Panc1 (cell line): Measurements from ENCODE around the gene KDM3B. TPM values are rescaled to one million over a fixed set of nuclear protein-coding genes. Genes with fewer than 3 reads are reported as not detected.

Experiments used
- ATAC-seq: fragments of 200-7000 bp; cut with Tn5 transposase; 2 replicates; pipeline ENCODE4 v1.9.1; 2020; ENCODE audit warnings: mild to moderate bottlenecking, moderate library complexity
- BruUV-seq: library from RNA; stranded (reverse); fragments of 400-500 nt; replicated peaks from 2 replicates; lab custom pipeline; 2021; lab: Mats Ljungman, UMichigan
- CTCF ChIA-PET: fragments of 300-600 bp; sonication (Branson Sonifier 250); formaldehyde crosslinking; loops from one replicate; lab custom pipeline; 2022; ENCODE audit warnings: antibody characterized with exemption; lab: Charles Lee
- POLR2A ChIA-PET: fragments of 300-600 bp; sonication (Branson Sonifier 250); formaldehyde crosslinking; loops from one replicate; lab custom pipeline; 2022; ENCODE audit warnings: antibody characterized with exemption; lab: Charles Lee
- DNase-seq: peaks from one replicate; pipeline ENCODE4 v3.0.0-alpha.2; 2010; ENCODE audit warnings: low read depth, low spot score
- H3K27ac ChIP-seq: 2 replicates; pipeline ENCODE4 v1.5.1; 2011; ENCODE audit warnings: mild to moderate bottlenecking, low read length, inconsistent platforms
- H3K27me3 ChIP-seq: fragments of 200-500 bp; sonication (Bioruptor generic); 2 replicates; pipeline ENCODE4 v1.6.0; 2014; ENCODE audit warnings: low read length, inconsistent platforms; ENCODE audit not compliant: control insufficient read depth, insufficient read depth
- H3K36me3 ChIP-seq: fragments of 200-500 bp; sonication (Bioruptor generic); 2 replicates; pipeline ENCODE4 v1.5.1; 2014; ENCODE audit warnings: inconsistent platforms, mild to moderate bottlenecking, low read length, moderate library complexity; ENCODE audit not compliant: control insufficient read depth, insufficient read depth
- H3K4me1 ChIP-seq: 2 replicates; pipeline ENCODE4 v1.5.1; 2011; ENCODE audit warnings: inconsistent platforms, mild to moderate bottlenecking, low read length, moderate library complexity; ENCODE audit not compliant: control insufficient read depth, insufficient read depth
- H3K4me3 ChIP-seq, 2 experiments: 2 replicates each; pipeline ENCODE4 v1.5.1; 2011 to 2012; ENCODE audit warnings: low read depth in 2 of 2, low read length in 2 of 2, mild to moderate bottlenecking in 2 of 2, inconsistent platforms in 1 of 2, moderate library complexity in 1 of 2
- H3K9me3 ChIP-seq: fragments of 200-500 bp; sonication (Bioruptor generic); 2 replicates; pipeline ENCODE4 v1.5.1; 2014; ENCODE audit warnings: low read depth, mild to moderate bottlenecking, inconsistent platforms, low read length, moderate library complexity; ENCODE audit not compliant: control insufficient read depth, insufficient read depth
- POLR2AphosphoS5 ChIP-seq: IDR thresholded peaks from 2 replicates; pipeline ENCODE4 v1.6.1; 2012; ENCODE audit warnings: mild to moderate bottlenecking, low read depth, low read length, moderate library complexity
- SIN3A ChIP-seq: IDR thresholded peaks from 2 replicates; pipeline ENCODE4 v1.6.1; 2012; ENCODE audit warnings: low read depth, mild to moderate bottlenecking, low read length, moderate library complexity, borderline replicate concordance; ENCODE audit not compliant: insufficient read depth
- TCF7L2 ChIP-seq: IDR thresholded peaks from 2 replicates; pipeline ENCODE4 v1.6.1; 2011; ENCODE audit warnings: mild to moderate bottlenecking, low read depth, low read length, inconsistent platforms
- in situ Hi-C: cut with HindIII; loops from 2 replicates; pipeline ENCODE4 v1.10.0; 2016; ENCODE audit warnings: low sequenced_read_pairs, low pct_unique_long_range_greater_than_20kb
- intact Hi-C: fragments of 100-400 bp; cut with micrococcal nuclease; formaldehyde crosslinking; loops from one replicate; pipeline ENCODE4 v1.10.0; 2022; ENCODE audit not compliant: unreplicated experiment
- total RNA-seq: library from RNA; stranded (reverse); gene quantifications from one replicate; pipeline ENCODE4 v1.2.1, GENCODE V29; 2021; ENCODE audit not compliant: unreplicated experiment
- TF ChIP-seq, protein P1 (sequence below), 2 experiments: IDR thresholded peaks; 2 replicates each; pipeline ENCODE4 v1.6.1; 2011 to 2012; ENCODE audit warnings: low read depth in 2 of 2, control low read depth in 1 of 2, low read length in 1 of 2, mild to moderate bottlenecking in 1 of 2, moderate library complexity in 1 of 2; ENCODE audit not compliant: insufficient read depth in 1 of 2
- TF ChIP-seq, protein P2 (sequence below): fragments of 450-650 bp; IDR thresholded peaks from 2 replicates; pipeline ENCODE4 v1.5.1; 2017; ENCODE audit warnings: mild to moderate bottlenecking

Gene KDM3B
- total RNA-seq, 1 experiment from 2014 or later: 65.0 TPM

DNA sequence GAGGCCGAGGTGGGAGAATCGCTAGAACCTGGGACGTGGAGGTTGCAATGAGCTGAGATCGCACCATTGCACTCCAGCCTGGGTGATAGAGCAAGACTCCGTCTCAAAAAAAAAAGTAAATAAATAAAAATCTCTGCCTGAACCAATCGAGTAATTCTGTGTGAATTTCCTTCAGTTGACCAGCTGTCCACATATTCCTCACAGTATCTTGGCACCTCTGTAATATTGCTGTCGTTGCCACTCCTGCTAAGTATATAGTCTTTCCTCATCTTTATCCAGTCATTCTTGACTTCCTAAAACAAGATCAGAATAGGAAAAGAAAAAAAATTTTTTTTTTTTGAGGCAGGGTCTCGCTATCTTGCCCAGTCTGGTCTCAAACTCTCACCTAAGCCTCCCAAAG, 29.9 kb downstream of the KDM3B start:
- Histone ChIP-seq H3K27ac (no peak overlapping the region), H3K4me3 (no peak overlapping the region), H3K27me3 (no peaks in the 10 kb centered on the region), H3K9me3 (no peaks in the 10 kb centered on the region), H3K4me1 (no peaks in the 10 kb centered on the region), H3K36me3 (peaks cover 33% of the 10 kb centered on the region)
- DNase-seq (no peak), ATAC-seq (no peak)
- ChIA-PET POLR2A (interaction anchor here (0.7 kb wide), 1 partner anchor 160 kb away, joined by 4 read pairs; no protein-coding TSS in a partner anchor), CTCF (interaction anchor here (0.7 kb wide), 1 partner anchor 230 kb away, joined by 3 read pairs; no protein-coding TSS in a partner anchor)
- TF ChIP-seq TCF7L2: no peak
- no peak for TF ChIP-seq SIN3A
- TF ChIP-seq POLR2AphosphoS5: no peak
- TF ChIP-seq, protein P1, sequence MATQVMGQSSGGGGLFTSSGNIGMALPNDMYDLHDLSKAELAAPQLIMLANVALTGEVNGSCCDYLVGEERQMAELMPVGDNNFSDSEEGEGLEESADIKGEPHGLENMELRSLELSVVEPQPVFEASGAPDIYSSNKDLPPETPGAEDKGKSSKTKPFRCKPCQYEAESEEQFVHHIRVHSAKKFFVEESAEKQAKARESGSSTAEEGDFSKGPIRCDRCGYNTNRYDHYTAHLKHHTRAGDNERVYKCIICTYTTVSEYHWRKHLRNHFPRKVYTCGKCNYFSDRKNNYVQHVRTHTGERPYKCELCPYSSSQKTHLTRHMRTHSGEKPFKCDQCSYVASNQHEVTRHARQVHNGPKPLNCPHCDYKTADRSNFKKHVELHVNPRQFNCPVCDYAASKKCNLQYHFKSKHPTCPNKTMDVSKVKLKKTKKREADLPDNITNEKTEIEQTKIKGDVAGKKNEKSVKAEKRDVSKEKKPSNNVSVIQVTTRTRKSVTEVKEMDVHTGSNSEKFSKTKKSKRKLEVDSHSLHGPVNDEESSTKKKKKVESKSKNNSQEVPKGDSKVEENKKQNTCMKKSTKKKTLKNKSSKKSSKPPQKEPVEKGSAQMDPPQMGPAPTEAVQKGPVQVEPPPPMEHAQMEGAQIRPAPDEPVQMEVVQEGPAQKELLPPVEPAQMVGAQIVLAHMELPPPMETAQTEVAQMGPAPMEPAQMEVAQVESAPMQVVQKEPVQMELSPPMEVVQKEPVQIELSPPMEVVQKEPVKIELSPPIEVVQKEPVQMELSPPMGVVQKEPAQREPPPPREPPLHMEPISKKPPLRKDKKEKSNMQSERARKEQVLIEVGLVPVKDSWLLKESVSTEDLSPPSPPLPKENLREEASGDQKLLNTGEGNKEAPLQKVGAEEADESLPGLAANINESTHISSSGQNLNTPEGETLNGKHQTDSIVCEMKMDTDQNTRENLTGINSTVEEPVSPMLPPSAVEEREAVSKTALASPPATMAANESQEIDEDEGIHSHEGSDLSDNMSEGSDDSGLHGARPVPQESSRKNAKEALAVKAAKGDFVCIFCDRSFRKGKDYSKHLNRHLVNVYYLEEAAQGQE (IDR thresholded peaks at IDR 0.05; ENCODE audit: insufficient read depth in 1 of 2, low read depth in 2 of 2, low read length in 1 of 2): no peak
- TF ChIP-seq, protein P2, sequence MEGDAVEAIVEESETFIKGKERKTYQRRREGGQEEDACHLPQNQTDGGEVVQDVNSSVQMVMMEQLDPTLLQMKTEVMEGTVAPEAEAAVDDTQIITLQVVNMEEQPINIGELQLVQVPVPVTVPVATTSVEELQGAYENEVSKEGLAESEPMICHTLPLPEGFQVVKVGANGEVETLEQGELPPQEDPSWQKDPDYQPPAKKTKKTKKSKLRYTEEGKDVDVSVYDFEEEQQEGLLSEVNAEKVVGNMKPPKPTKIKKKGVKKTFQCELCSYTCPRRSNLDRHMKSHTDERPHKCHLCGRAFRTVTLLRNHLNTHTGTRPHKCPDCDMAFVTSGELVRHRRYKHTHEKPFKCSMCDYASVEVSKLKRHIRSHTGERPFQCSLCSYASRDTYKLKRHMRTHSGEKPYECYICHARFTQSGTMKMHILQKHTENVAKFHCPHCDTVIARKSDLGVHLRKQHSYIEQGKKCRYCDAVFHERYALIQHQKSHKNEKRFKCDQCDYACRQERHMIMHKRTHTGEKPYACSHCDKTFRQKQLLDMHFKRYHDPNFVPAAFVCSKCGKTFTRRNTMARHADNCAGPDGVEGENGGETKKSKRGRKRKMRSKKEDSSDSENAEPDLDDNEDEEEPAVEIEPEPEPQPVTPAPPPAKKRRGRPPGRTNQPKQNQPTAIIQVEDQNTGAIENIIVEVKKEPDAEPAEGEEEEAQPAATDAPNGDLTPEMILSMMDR: no peak
- in situ Hi-C loops: no loop called here
- intact Hi-C loops: no loop called here
- BruUV-seq: no TSS peak

DNA sequence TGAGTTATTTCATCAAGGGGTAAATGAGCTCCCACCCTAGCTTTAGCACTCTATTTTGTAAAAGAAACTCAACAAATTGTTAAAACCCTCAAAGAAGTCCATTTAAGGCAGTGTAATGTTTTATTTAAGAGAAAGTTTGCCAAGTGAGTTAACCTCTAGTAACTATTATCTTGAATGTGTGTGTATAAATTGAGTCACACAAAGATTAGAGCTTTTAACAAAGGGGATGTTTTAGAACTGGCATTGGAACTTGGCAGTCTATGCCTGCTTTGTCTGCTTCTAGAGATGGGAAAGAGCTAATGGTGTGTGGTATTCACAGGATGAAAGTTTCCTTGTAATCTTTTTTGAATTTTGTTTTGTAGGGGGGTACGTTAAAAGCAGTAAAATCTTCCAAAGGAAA, 33.2 kb downstream of the KDM3B start:
- peaks cover 14% of the 10 kb centered on the region for H3K36me3 ChIP-seq

More for the DNA sequence above, 33.2 kb downstream of the KDM3B start:
- Histone ChIP-seq H3K27ac (no peak overlapping the region), H3K4me1 (no peaks in the 10 kb centered on the region), H3K27me3 (no peaks in the 10 kb centered on the region), H3K9me3 (no peaks in the 10 kb centered on the region), H3K4me3 (no peak overlapping the region)
- DNase-seq (no peak), ATAC-seq (no peak)
- intact Hi-C loops (no loop called here), in situ Hi-C loops (no loop called here)
- BruUV-seq: no TSS peak
- CTCF ChIA-PET: no interaction called here
- POLR2A ChIA-PET: no interaction called here
- TF ChIP-seq TCF7L2: no peak
- TF ChIP-seq SIN3A: no peak
- TF ChIP-seq, protein P2: no peak
- no peak for TF ChIP-seq POLR2AphosphoS5
- TF ChIP-seq, protein P1 (IDR thresholded peaks at IDR 0.05; ENCODE audit: insufficient read depth in 1 of 2, low read depth in 2 of 2, low read length in 1 of 2): no peak
